ENCODE data around the gene ATG4C. TPM values are rescaled to one million over a fixed set of nuclear protein-coding genes. Genes with fewer than 3 reads are reported as not detected.
A peak's percentile ranks its signal among the peaks of the same experiment; 100 is the strongest.

ATG4C gene
- total and polyA plus RNA-seq, 2 of the 4 experiments (the other 2 are of a cell fraction) = 4.7 to 7.2 TPM

GRCh38 chr1:62800281-62800680 lies 16.3 kb downstream of the ATG4C start:
- Histone ChIP-seq H2AK9ac (replicated peaks; ENCODE audit: low read depth, low read length, poor library complexity) (no peak overlapping the region), H2BK15ac (ENCODE audit: low read depth, low read length) (no peak overlapping the region), H3K18ac (ENCODE audit: low read depth, low read length) (no peak overlapping the region), H2BK20ac (ENCODE audit: low read depth, low read length) (no peak overlapping the region), H2BK120ac (ENCODE audit: low read depth, low read length) (no peak overlapping the region), H4K5ac (ENCODE audit: low read depth, low read length) (no peak overlapping the region), H2AFZ (replicated peaks; ENCODE audit: low read length, poor library complexity) (no peak overlapping the region), H3K9me1 (ENCODE audit: insufficient read depth, low read length) (no peaks in the 10 kb centered on the region), H3K79me1 (ENCODE audit: low read depth in 1 of 2, low read length in 2 of 2) (peaks cover 3 to 4% of the 10 kb centered on the region in 2 experiments; a peak in 1 of 4 replicates), H3K27ac (ENCODE audit: insufficient read depth, low read length) (no peak overlapping the region), H4K8ac (ENCODE audit: low read depth in 2 of 2, low read length in 2 of 2) (no peak overlapping the region), H3K4me2 (ENCODE audit: low read depth, low read length) (no peak overlapping the region), H2BK5ac (ENCODE audit: low read depth, low read length, poor library complexity, severe bottlenecking) (peak overlapping the region; percentile 66), H3K23ac (ENCODE audit: low read depth, low read length) (no peak overlapping the region), H3K4ac (ENCODE audit: low read depth, low read length) (no peak overlapping the region), H4K20me1 (ENCODE audit: insufficient read depth, low read length) (no peaks in the 10 kb centered on the region), H3K56ac (ENCODE audit: extremely low read depth, insufficient read depth, low read length) (no peak overlapping the region), H3K36me3 (ENCODE audit: control insufficient read depth, insufficient read depth, low read length) (no peaks in the 10 kb centered on the region), H2AK5ac (ENCODE audit: low read depth, low read length) (no peak overlapping the region), H3K4me3 (ENCODE audit: insufficient read depth, low read depth, low read length) (no peak overlapping the region), H3K4me1 (ENCODE audit: control insufficient read depth, insufficient read depth, low read length) (peaks cover 2% of the 10 kb centered on the region; the same call in 1 of the 2 replicates), H3K9me3 (ENCODE audit: control insufficient read depth, insufficient read depth, low read length) (no peaks in the 10 kb centered on the region), H3K14ac (replicated peaks; ENCODE audit: low read depth, low read length) (no peak overlapping the region), H3K27me3 (ENCODE audit: control insufficient read depth, insufficient read depth, low read length) (no peaks in the 10 kb centered on the region), H3K9ac (ENCODE audit: low read depth, low read length) (no peak overlapping the region), H4K91ac (ENCODE audit: insufficient read depth, low read depth, low read length) (no peak overlapping the region)
- TF ChIP-seq RCOR1 (IDR thresholded peaks at IDR 0.05; ENCODE audit: insufficient replicate concordance, low read length) = no peak
- no peak for TF ChIP-seq CTCF (conservative IDR thresholded peaks at IDR 0.05; ENCODE audit: low read depth, low read length)
- no peak for TF ChIP-seq SMC3 (IDR thresholded peaks at IDR 0.05; ENCODE audit: low read depth, low read length)
- no peak for TF ChIP-seq RFX5 (IDR thresholded peaks at IDR 0.05; ENCODE audit: low read depth, low read length)
- no peak for TF ChIP-seq CEBPB (IDR thresholded peaks at IDR 0.05; ENCODE audit: low read depth, low read length)
- no peak for TF ChIP-seq POLR2A (IDR thresholded peaks at IDR 0.05; ENCODE audit: low read depth, low read length)
- TF ChIP-seq MAZ (IDR thresholded peaks at IDR 0.05; ENCODE audit: borderline replicate concordance, low read depth, low read length) = no peak
- no peak for TF ChIP-seq USF2 (IDR thresholded peaks at IDR 0.05; ENCODE audit: low read depth, low read length)
- TF ChIP-seq RAD21 (IDR thresholded peaks at IDR 0.05; ENCODE audit: low read length) = no peak
- TF ChIP-seq NFE2L2 (IDR thresholded peaks at IDR 0.05; ENCODE audit: low read depth, low read length) = no peak
- TF ChIP-seq CHD1 (IDR thresholded peaks at IDR 0.05; ENCODE audit: low read depth, low read length) = no peak
- no peak for TF ChIP-seq ELK1 (IDR thresholded peaks at IDR 0.05; ENCODE audit: borderline replicate concordance, low read depth, low read length)
- no peak for TF ChIP-seq FOS (IDR thresholded peaks at IDR 0.05; ENCODE audit: low read depth, low read length)
- intact Hi-C loops (cut with micrococcal nuclease) = no loop called here
- ChIA-PET CTCF (no interaction called here), POLR2A (ENCODE audit: unreplicated experiment) (no interaction called here)
- ATAC-seq (ENCODE audit: low read depth) (no peak), DNase-seq (no peak)
- dilution Hi-C loops (cut with HindIII; ENCODE audit: low sequenced_read_pairs, unreplicated experiment) = no loop called here
- no TSS peak for BruUV-seq (replicated peaks)
- in situ Hi-C loops (cut with MboI; ENCODE audit: low sequenced_read_pairs) = no loop called here
- WGBS, 2 experiments (ENCODE audit: extremely low coverage in 2 of 2, insufficient read length in 1 of 2) = no CpG with 5 or more reads among the region's 3 CpGs

All from IMR-90 (cell line).